SU-DHL-6 (cell line): ENCODE data around the gene MAML3.

Experiments
- H2AFZ ChIP-seq: fragments of 200-600 bp; sonication (generic); 2 replicates; pipeline ENCODE4 v1.6.1; 2014; ENCODE audit warnings: low read depth, mild to moderate bottlenecking, moderate library complexity, mixed read lengths, antibody characterized with exemption, low read length; ENCODE audit not compliant: severe bottlenecking
- H3F3A ChIP-seq: fragments of 200-600 bp; shearing (Covaris generic); 2 replicates; pipeline ENCODE4 v1.6.0; 2016; ENCODE audit warnings: antibody characterized with exemption, mild to moderate bottlenecking; ENCODE audit not compliant: insufficient read depth
- H3K27ac ChIP-seq: fragments of 200-600 bp; sonication (generic); 2 replicates; pipeline ENCODE4 v1.5.1; 2016; ENCODE audit warnings: low read depth, mild to moderate bottlenecking, low read length, moderate library complexity, mixed read lengths
- H3K27me3 ChIP-seq: fragments of 200-600 bp; sonication (generic), shearing (Covaris generic); 2 replicates; pipeline ENCODE4 v1.6.0; 2014; ENCODE audit warnings: mild to moderate bottlenecking, low read length
- H3K36me3 ChIP-seq: fragments of 200-600 bp; sonication (generic); 2 replicates; pipeline ENCODE4 v1.6.1; 2014; ENCODE audit warnings: mild to moderate bottlenecking, low read length, mixed read lengths
- H3K4me2 ChIP-seq: fragments of 300-600, 200-600 bp; shearing (Covaris generic), sonication (generic); 2 replicates; pipeline ENCODE4 v1.6.0; 2014; ENCODE audit warnings: low read length, low read depth, mild to moderate bottlenecking; ENCODE audit not compliant: poor library complexity, severe bottlenecking
- H3K4me3 ChIP-seq: fragments of 200-600 bp; sonication (generic); 2 replicates; pipeline ENCODE4 v1.5.1; 2014; ENCODE audit warnings: antibody characterized with exemption, low read length, mild to moderate bottlenecking, mixed read lengths; ENCODE audit not compliant: insufficient read depth, poor library complexity, severe bottlenecking
- H3K79me2 ChIP-seq: fragments of 200-600 bp; sonication (generic); 2 replicates; pipeline ENCODE4 v1.6.1; 2014; ENCODE audit warnings: mild to moderate bottlenecking, low read length, moderate library complexity; ENCODE audit not compliant: insufficient read depth
- H3K9ac ChIP-seq: fragments of 200-600 bp; sonication (generic); 2 replicates; pipeline ENCODE4 v1.7.0; 2014; ENCODE audit warnings: mild to moderate bottlenecking, low read length
- H3K9me2 ChIP-seq: fragments of 200-600 bp; sonication (generic); replicated peaks from 2 replicates; pipeline ENCODE4 v1.6.1; 2014; ENCODE audit warnings: low read length; ENCODE audit not compliant: insufficient read depth
- H3K9me3 ChIP-seq: fragments of 200-600 bp; sonication (generic); 2 replicates; pipeline ENCODE4 v1.6.1; 2014; ENCODE audit warnings: low read length, mixed read lengths; ENCODE audit not compliant: insufficient read depth
- H4K20me1 ChIP-seq: fragments of 200-600 bp; sonication (generic); 2 replicates; pipeline ENCODE4 v1.6.1; 2014; ENCODE audit warnings: low read depth, mild to moderate bottlenecking, antibody characterized with exemption, low read length, moderate library complexity, mixed read lengths
- EZH2phosphoT487 ChIP-seq: fragments of 200-600 bp; sonication (generic), shearing (Covaris generic); conservative IDR thresholded peaks from 2 replicates; pipeline ENCODE4 v1.6.1; 2018; ENCODE audit warnings: mild to moderate bottlenecking, antibody characterized with exemption, low read length, moderate library complexity, mixed read lengths
- TF ChIP-seq, protein P1 (sequence below): fragments of 200-600 bp; sonication (generic); IDR thresholded peaks from one replicate; pipeline ENCODE4 v1.5.1; 2017; ENCODE audit warnings: antibody characterized with exemption, mild to moderate bottlenecking, low read length, moderate library complexity; ENCODE audit not compliant: insufficient read depth, poor library complexity, severe bottlenecking

The MAML3 gene

DNA sequence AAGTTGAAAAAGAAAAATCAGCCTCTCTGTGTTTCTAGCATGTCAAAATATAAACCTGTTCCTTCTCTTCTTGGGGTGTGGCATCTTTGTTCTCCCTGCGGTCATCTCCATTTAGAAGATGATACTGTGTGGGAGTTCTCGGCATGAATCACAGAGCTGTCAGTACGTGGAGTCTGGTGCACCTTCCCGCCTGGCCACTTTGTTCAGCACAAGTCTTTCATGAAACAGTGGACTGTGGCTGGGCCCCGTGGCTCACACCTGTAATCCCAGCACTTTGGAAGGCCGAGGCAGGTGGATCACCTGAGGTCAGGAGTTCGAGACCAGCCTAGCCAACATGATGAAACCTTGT, 166.5 kb downstream of the MAML3 start:
- TF ChIP-seq, protein P1, sequence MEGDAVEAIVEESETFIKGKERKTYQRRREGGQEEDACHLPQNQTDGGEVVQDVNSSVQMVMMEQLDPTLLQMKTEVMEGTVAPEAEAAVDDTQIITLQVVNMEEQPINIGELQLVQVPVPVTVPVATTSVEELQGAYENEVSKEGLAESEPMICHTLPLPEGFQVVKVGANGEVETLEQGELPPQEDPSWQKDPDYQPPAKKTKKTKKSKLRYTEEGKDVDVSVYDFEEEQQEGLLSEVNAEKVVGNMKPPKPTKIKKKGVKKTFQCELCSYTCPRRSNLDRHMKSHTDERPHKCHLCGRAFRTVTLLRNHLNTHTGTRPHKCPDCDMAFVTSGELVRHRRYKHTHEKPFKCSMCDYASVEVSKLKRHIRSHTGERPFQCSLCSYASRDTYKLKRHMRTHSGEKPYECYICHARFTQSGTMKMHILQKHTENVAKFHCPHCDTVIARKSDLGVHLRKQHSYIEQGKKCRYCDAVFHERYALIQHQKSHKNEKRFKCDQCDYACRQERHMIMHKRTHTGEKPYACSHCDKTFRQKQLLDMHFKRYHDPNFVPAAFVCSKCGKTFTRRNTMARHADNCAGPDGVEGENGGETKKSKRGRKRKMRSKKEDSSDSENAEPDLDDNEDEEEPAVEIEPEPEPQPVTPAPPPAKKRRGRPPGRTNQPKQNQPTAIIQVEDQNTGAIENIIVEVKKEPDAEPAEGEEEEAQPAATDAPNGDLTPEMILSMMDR, result no peak
- no peak for TF ChIP-seq EZH2phosphoT487
- Histone ChIP-seq H3K9me2 (no peaks in the 10 kb centered on the region), H3K36me3 (no peaks in the 10 kb centered on the region), H2AFZ (no peak overlapping the region), H3K79me2 (no peaks in the 10 kb centered on the region), H3K27ac (no peak overlapping the region), H3K9me3 (no peaks in the 10 kb centered on the region), H3F3A (no peaks in the 10 kb centered on the region), H4K20me1 (no peaks in the 10 kb centered on the region), H3K4me3 (no peak overlapping the region), H3K9ac (no peak overlapping the region), H3K4me2 (no peak overlapping the region), H3K27me3 (no peaks in the 10 kb centered on the region)

DNA sequence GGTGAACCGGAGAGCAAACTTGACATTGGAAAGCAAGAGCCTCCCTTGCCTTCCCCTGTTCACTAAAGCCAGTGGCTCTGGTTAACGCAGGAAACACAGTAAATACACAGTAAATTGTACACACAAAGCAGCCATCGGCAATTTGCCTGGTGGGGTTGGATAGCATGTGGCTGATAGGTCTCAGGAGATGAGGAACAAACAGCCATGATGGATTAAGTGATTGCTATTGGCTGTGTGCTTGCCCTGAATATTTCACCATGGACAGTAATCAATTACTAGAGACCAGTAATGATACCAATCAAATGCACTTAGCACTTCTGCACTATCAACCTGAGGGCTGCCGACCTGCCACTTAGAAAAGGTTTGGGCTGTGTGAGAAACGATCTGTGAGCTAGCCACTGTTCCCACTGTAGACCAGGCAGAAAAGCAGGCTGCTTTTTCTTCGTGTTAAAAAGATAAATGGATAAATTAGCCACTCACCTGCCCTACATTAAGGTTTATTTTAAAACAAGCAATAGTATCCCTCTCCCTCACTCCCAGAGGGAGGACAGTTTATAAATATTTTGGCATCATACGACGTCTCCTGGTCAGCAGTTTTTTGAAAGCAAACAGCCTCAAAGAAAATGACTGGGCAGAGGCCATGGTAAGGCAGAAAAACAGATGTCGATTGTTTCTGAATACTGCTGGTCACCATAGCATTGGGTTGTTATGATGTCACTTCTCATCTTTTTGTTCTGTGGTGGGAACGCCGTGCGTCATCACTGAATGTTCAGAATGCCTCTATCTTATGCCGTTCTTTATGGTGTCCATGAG, 167.1 kb downstream of the MAML3 start:
- Histone ChIP-seq H3F3A (no peaks in the 10 kb centered on the region), H3K4me2 (no peak overlapping the region), H3K9ac (no peak overlapping the region), H3K9me3 (no peaks in the 10 kb centered on the region), H4K20me1 (no peaks in the 10 kb centered on the region), H2AFZ (no peak overlapping the region), H3K79me2 (no peaks in the 10 kb centered on the region), H3K27ac (no peak overlapping the region), H3K4me3 (no peak overlapping the region), H3K36me3 (no peaks in the 10 kb centered on the region), H3K27me3 (no peaks in the 10 kb centered on the region), H3K9me2 (no peaks in the 10 kb centered on the region)
- no peak for TF ChIP-seq EZH2phosphoT487
- TF ChIP-seq, protein P1, result no peak

DNA sequence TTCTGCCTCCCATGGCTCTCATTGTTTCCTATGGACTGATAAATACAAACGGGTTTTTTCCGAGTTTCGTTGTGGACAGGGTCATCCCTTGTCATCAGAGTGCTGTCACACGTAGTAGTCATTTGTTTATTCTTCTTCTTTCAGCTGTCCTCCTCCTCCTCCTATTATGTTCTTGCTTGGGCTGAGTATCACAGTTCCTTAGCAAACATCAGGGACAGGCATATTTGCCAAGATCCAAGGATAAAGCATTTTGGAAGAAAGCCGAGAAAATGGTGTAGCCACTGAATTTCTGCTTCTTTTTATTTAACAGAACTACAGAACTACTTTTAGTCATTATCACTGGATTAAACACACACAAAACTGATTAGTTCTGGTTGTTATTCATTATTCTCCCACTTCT, 167.9 kb downstream of the MAML3 start:
- H3K4me3 ChIP-seq, result no peak overlapping the region
- no peaks in the 10 kb centered on the region for H3K9me3 ChIP-seq
- H3K36me3 ChIP-seq, result no peaks in the 10 kb centered on the region
- H3K9ac ChIP-seq, result no peak overlapping the region
- no peak overlapping the region for H3K4me2 ChIP-seq
- H3K27ac ChIP-seq, result no peak overlapping the region
- TF ChIP-seq, protein P1, result no peak
- TF ChIP-seq EZH2phosphoT487, result no peak
- H2AFZ ChIP-seq, result no peak overlapping the region
- H3K79me2 ChIP-seq, result no peaks in the 10 kb centered on the region
- H4K20me1 ChIP-seq, result no peaks in the 10 kb centered on the region
- no peaks in the 10 kb centered on the region for H3K27me3 ChIP-seq
- no peaks in the 10 kb centered on the region for H3F3A ChIP-seq
- no peaks in the 10 kb centered on the region for H3K9me2 ChIP-seq
